Measurements from ENCODE around the gene GPNMB. TPM values are rescaled to one million over a fixed set of nuclear protein-coding genes. Genes with fewer than 3 reads are reported as not detected.

GPNMB gene
- total RNA-seq, 4 donors from 2014 or later = 62.0 to 803 (median 261) TPM

- TF ChIP-seq CTCF (IDR thresholded peaks at IDR 0.05; ENCODE audit: low read depth) = no peak
Measured at GRCh38 chr7:23306936-23307521, 60.5 kb downstream of the GPNMB start.

- TF ChIP-seq CTCF (IDR thresholded peaks at IDR 0.05; ENCODE audit: low read depth) = no peak
Measured at GRCh38 chr7:23308754-23309153, 62.2 kb downstream of the GPNMB start.

GRCh38 chr7:23315366-23315765 lies 68.8 kb downstream of the GPNMB start:
- TF ChIP-seq CTCF (IDR thresholded peaks at IDR 0.05; ENCODE audit: low read depth) = no peak

Other genes with a start within 250 kb of the GPNMB start
- gene HYCC1, start 232.6 kb upstream of the GPNMB start, total RNA-seq = 10 to 100 TPM; 26.9 to 72.9 (median 55.0) TPM
- 10 to 100 TPM; 22.9 to 31.5 (median 27.8) TPM for gene KLHL7, start 141.0 kb upstream of the GPNMB start, total RNA-seq
- gene NUP42, start 64.7 kb upstream of the GPNMB start, total RNA-seq = 10 to 100 TPM; 27.7 to 42.8 (median 31.3) TPM
- 10 to 100 TPM; 37.6 to 52.7 (median 47.8) TPM for gene MALSU1, start 52.6 kb downstream of the GPNMB start, total RNA-seq
- 1 to 10 TPM in 3 of 4 donors, under 1 TPM in 1; 0.94 to 3.6 (median 1.8) TPM for gene IGF2BP3, start 223.7 kb downstream of the GPNMB start, total RNA-seq

Data from subcutaneous adipose tissue (tissue), 4 donors.